Stimulated activated CD8-positive, alpha-beta memory T cell treated with anti-CD3 and anti-CD28 coated beads, Interleukin-12 subunit alpha, Interleukin-12 subunit beta, amount 100 ng/mL, for 24 hours (primary cell): ENCODE results near the gene WNK1.
"Not testable (repeated sequence)": the region's sequence is repeated elsewhere in the genome, so short reads cannot be mapped to it uniquely, and the experiment has no call there.

Experiments used
- DNase-seq: peaks from one replicate; pipeline ENCODE4 v3.0.0-alpha.2; 2020; ENCODE audit errors: extremely low read depth

Gene WNK1

DNA sequence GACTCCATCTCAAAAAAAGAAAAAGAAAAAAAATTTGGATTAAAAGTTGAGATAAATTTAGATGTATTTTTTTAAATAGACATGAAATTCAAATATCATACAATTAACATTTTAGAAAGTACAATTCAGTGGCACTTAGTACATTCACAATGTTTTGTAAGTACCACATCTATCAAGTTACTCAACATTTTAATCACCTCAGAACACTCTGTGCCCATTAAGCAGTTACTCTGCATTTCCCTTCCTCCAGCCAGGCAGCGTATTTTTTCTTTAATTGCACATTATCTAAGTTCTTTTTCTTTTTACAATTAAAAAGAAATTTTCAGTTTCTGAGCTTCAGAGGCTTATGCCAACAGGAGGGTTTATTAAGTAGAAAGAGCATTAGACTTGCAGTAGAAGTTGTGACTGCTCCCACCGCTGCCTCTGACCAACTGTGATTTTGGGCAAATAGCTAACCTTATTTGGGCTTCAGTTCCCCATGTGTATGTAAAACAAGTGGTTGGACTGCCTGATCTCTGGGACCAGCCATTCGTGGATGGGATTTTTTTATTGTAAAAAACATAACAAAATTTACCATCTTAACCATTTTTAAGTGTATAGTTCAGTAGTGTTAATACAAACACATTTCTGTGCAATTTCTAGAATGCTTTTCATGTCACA, 65.7 kb downstream of the WNK1 start:
- DNase-seq: no peak

- no peak for DNase-seq
These were observed 66.4 kb downstream of the WNK1 start for GRCh38 chr12:818733-819132.

DNA sequence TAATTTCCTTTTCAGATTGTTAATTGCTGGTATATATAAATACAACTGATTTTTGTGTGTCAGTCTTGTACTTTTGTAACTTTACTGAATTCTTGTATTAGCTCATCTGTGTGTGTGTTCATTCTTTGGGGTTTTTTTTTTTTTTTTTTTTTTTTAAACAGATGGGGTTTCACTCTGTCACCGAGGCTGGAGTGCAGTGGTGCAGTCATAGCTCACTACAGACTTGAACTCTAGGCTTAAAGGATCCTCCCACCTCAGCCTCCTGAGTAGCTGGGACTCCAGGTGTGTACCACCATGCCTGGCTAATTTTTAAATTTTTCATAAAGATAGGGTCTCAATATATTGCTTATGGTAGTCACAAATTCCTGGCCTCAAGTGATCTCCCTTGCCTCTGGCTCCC, 68.0 kb downstream of the WNK1 start:
- no peak for DNase-seq

- no peak for DNase-seq
These were observed 70.8 kb downstream of the WNK1 start for GRCh38 chr12:823028-823698.

GRCh38 chr12:826331-826730, 74.0 kb downstream of the WNK1 start:
- no peak for DNase-seq

DNA sequence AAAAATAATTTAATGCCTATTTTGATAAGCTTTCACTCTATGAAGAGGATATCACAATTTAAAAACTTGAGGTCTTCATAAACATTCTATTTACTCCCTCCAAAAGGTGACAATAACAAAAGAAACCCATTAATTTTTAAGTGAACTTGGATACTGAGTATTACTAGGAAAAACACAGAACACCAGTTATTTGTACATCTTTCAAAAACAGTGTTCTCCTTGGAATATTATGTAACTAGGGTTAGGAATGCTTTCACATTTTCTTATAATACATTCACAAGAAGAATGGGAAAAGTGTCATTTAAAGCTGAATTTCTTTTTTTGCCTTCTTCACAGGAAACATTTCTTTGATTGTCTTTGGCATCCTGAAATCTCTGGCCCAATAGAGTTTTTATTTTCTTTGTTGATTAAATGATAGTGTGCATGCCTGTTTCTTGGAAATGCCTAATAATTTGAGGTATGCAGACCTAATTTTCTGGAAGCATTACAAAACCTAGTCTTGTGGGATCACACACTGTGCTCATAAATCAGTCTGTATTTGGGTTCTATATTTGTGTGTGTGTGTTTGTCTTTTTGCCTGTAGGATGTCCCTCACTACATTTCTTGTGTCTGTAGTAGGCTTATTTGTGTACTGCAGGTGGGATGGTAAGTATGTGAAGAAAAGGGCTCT, 76.5 kb downstream of the WNK1 start:
- DNase-seq: no peak

DNA sequence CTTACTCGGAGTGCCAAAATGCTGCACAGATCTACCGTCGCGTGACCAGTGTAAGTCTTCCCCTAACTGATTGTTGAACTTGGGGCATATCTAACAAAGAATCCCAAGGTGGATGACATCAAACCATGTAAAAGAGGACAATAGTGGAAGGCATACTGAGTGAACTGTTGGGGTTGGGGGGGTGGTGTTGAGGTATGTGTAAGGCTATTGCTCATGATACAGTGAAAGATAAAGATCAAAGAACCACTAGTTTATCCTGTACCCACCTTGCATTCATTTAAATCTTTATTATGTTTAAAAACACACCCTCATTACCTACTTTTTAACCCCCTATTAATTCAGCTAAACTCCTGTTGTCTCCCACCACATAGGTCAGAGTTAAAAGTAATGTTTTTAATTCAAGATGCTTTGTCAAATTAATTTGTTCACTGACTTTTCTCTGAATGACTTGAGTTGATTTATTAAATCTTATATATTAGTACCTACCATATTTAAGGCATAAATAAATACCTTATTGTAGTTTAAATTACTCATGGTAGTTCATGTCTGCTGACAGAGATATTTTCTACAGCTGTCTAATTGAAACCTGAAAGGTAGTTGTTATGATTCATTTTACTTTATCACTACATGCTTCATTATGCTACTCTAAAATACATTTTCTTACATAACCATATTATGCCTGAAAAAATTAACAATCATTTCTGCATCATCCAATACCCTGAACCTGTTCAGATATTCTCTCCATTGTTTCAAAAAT, 77.9 kb downstream of the WNK1 start:
- no peak for DNase-seq

GRCh38 chr12:835754-836518, 83.6 kb downstream of the WNK1 start:
- DNase-seq: no peak

- no peak for DNase-seq
These were observed 84.6 kb downstream of the WNK1 start for GRCh38 chr12:836952-837351.

DNA sequence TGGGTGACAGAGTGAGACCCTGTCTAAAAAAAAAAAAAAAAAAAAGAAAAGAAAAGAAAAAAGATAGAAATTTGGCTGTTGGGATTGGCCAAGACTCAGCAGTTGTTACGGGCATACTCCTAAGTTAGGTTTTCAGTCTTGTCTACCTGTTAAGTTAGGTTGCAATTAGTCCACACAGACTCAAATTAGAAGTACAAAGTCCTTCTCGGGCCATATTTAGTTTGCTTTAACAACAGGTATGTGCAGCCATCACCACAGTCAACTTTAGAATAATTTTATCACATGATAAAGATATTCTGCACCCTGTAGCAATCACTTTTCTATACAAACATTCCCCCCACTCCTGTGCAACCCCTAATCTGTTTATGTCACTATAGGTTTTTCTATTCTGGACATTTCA, 85.2 kb downstream of the WNK1 start:
- DNase-seq: no peak

GRCh38 chr12:843609-844008, 91.2 kb downstream of the WNK1 start:
- DNase-seq: no peak

DNA sequence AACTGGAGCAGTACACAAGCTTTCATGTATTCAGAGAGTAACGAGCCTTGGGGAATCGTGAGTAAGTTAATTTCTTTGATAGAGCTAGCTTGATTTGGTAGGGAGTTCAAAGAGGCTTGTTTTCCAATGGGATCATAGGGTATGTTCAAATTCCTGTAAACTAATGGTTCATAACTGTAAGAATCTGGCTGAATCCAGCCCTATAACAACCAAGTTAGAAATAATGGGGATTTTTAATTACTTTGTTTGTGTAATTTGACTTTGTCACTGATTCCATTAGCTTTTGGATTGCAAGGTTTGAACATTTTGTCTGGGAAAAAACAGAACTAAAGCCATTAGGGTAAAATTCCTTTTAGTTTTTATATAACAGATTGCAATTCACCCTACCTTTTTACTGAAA, 94.0 kb downstream of the WNK1 start:
- DNase-seq: no peak

DNA sequence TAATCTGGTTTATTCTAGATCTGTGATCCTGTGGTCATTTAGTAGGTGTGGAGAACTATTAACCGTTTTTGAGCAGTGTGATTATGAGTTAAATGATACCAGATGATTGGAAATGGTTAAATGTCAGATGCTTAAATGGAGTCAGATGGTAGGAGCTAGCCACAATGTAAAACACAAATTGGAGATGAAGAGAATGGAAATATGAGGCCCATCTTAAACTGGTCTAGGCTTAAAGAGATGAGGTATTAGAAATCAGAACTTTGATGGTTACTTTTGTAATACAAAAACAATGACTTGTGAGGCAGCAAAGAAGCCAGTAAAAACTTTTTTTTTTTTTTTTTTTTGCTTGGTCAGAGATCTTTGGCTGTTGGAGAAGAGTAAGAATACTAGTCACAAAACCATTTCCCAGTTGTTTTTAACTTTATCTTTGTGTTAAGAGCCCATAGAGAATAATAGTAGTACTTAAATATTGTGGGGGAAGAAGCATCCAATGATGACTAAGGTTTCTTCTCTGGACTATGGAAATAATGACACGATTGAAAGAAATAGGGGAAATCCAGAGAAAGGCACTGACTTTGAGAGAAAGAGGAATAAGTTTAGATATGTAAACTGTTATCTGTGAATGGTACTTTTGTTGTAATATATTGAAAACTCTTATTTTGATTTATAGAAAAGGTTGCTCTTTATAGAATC, 95.9 kb downstream of the WNK1 start:
- DNase-seq: no peak

DNA sequence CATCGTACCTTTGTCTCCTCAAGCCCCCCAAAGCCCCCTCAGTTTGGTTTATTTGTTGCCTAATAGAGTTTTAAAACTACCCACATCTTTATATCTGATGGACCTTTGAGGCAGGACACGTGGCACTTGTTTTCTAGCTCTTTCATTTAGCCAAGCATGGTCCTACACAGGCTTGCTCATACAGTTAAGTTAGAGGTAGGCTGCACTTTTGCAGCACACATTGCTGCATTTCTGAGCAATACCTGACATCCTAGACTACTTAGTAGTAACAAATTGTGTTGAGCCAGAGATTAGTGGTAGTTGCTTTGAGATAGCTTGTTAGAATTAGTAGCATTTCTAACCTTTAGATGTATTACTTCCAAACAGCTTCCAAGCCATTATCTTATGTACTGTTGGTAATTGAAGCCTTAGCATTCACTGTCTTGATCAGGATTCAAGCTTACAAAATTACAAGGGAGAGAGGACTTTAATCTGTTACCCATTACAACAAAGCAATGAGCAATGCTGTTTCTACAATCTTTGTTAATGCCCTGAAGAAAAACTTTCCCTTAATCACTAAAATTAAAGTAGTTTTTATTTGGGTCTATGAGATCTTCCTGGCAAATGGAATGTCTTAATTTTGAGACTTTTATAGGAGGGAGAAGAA, 96.6 kb downstream of the WNK1 start:
- DNase-seq: no peak

DNA sequence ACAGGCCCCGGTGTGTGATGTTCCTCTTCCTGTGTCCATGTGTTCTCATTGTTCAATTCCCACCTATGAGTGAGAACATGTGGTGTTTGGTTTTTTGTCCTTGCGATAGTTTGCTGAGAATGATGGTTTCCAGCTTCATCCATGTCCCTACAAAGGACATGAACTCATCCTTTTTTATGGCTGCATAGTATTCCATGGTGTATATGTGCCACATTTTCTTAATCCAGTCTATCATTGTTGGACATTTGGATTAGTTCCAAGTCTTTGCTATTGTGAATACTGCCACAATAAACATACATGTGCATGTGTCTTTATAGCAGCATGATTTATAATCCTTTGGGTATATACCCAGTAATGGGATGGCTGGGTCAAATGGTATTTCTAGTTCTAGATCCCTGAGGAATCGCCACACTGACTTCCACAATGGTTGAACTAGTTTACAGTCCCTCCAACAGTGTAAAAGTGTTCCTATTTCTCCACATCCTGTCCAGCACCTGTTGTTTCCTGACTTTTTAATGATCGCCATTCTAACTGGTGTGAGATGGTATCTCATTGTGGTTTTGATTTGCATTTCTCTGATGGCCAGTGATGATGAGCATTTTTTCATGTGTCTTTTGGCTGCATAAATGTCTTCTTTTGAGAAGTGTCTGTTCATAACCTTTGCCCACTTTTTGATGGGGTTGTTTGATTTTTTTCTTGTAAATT, 97.5 kb downstream of the WNK1 start:
- not testable (repeated sequence) for DNase-seq

DNA sequence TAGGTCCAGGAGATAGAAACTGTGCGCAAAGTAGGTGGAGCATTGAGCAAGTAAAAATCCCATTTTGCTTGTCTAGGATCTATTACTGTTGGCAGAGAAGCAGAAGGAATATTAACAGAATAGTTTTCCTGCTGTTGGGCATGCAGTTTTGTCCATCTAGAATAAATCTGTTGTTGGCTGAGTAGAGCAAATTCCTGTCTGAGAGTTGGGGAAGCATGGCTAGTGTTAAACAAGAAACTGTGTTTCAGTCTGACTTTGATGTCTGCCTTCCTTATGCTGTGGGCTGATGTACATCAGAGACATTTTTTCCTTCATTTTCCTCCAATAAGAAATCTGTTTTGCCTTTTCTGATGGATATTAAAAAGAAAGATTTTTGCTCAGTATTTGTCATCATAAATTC, 99.0 kb downstream of the WNK1 start:
- DNase-seq: no peak

- DNase-seq: no peak
These were observed 99.5 kb downstream of the WNK1 start for GRCh38 chr12:851913-852312.

GRCh38 chr12:852864-853263, 100.5 kb downstream of the WNK1 start:
- no peak for DNase-seq

DNA sequence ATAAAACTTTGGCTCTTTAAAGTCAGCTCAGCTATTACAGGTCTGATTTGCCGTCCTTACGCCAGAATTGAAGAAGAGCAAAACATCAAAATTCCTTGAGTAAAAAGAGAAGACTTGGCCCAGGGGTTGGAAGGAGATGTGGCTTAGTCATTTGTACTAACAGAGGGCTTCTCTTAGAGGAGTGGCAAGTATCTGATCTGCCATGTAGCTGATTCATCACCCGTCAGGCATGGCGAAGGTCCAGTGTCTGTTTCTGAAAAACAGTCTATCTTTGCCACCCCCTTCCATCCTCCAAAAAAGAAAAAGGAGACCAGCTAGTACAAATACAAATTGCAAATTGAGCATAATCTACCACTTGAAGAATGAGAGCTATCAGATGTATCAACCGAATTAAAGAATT, 105.2 kb downstream of the WNK1 start:
- DNase-seq: no peak

DNA sequence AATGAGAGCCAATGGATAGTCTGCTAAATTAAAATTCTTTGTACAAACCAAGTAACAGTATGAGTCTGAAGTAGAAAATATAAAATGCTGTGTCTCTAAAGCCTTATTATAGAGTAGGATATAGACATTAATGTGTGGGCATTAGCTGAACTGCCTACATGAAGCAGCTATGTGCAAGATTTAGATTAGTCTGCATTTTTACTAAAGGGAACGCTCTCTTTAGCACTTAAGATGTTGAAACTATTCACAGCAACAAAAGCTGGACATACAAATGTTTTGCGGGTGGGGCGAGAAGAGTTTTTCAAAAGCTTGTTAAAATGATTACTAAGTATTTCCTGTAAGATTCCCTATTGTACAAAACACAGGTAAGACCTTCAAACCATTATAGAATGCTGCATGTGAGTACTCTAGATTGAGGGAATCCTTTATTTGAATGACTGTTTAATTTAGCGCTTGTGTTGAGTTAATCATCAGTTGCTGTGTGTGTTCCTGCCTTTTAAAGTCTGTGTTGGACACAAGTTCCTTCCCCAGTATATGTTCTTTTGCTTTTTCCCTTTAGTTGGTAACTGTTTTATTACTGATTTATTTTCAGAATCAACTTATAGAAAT, 110.0 kb downstream of the WNK1 start:
- DNase-seq: no peak
